NCI-H460 (cell line): Measurements from ENCODE around the gene CCKAR. TPM values are rescaled to one million over a fixed set of nuclear protein-coding genes. Genes with fewer than 3 reads are reported as not detected.
A peak's percentile ranks its signal among the peaks of the same experiment; 100 is the strongest.

Experiments used
- DNase-seq: peaks from one replicate; pipeline ENCODE4 v3.0.0-alpha.2; 2016; ENCODE audit warnings: low read depth; ENCODE audit errors: extremely low read depth
- total RNA-seq: library from RNA; depleted of rRNA; stranded (reverse); fragments of >200 nt; shearing (Covaris generic); gene quantifications from 2 replicates; pipeline ENCODE4 v1.2.3, GENCODE V29; 2014

CCKAR gene
- total RNA-seq, 1 experiment from 2014 or later: not detected

- no peak for DNase-seq
Measured at GRCh38 chr4:26462874-26463273, 27.4 kb downstream of the CCKAR start.

- no peak for DNase-seq
Measured at GRCh38 chr4:26459756-26460530, 30.3 kb downstream of the CCKAR start.

GRCh38 chr4:26459054-26459755 is 31.1 kb downstream of the CCKAR start:
- DNase-seq: peak; percentile 48

GRCh38 chr4:26458157-26458561 is 32.1 kb downstream of the CCKAR start:
- no peak for DNase-seq

GRCh38 chr4:26457412-26457811 is 32.9 kb downstream of the CCKAR start:
- no peak for DNase-seq

- DNase-seq: no peak
Measured at GRCh38 chr4:26455571-26455970, 34.7 kb downstream of the CCKAR start.

GRCh38 chr4:26454961-26455360 is 35.3 kb downstream of the CCKAR start:
- no peak for DNase-seq

- DNase-seq: no peak
Measured at GRCh38 chr4:26452565-26453531, 37.4 kb downstream of the CCKAR start.

- DNase-seq: no peak
Measured at GRCh38 chr4:26451597-26451996, 38.7 kb downstream of the CCKAR start.

GRCh38 chr4:26450418-26450817 is 39.9 kb downstream of the CCKAR start:
- DNase-seq: no peak

GRCh38 chr4:26447378-26447777 is 42.9 kb downstream of the CCKAR start:
- no peak for DNase-seq

- DNase-seq: no peak
Measured at GRCh38 chr4:26441771-26442170, 48.5 kb downstream of the CCKAR start.

- no peak for DNase-seq
Measured at GRCh38 chr4:26441102-26441501, 49.2 kb downstream of the CCKAR start.

GRCh38 chr4:26434030-26434639 is 56.1 kb downstream of the CCKAR start:
- DNase-seq: no peak

GRCh38 chr4:26433556-26433955 is 56.7 kb downstream of the CCKAR start:
- DNase-seq: no peak

- DNase-seq: no peak
Measured at GRCh38 chr4:26432419-26432818, 57.9 kb downstream of the CCKAR start.

- no peak for DNase-seq
Measured at GRCh38 chr4:26431461-26432180, 58.7 kb downstream of the CCKAR start.
